ENCODE data around the gene P2RX7.

P2RX7 gene

GRCh38 chr12:121233628-121234020 is 100.9 kb downstream of the P2RX7 start:
- no peak for DNase-seq
- no peak for TF ChIP-seq CTCF (IDR thresholded peaks at IDR 0.05)
- Histone ChIP-seq H3K27ac (no peak overlapping the region), H3K36me3 (peaks cover 16 to 71% (median 43%) of the 10 kb centered on the region in 3 donors), H3K4me1 (peaks cover 0 to 8% (median 5%) of the 10 kb centered on the region in 4 donors), H3K9me3 (no peaks in the 10 kb centered on the region), H3K4me3 (no peak overlapping the region), H3K27me3 (no peaks in the 10 kb centered on the region)
- intact Hi-C loops (cut with DNase I; ENCODE audit: low total_unique reads), result no loop called here

GRCh38 chr12:121236776-121237175 is 104.1 kb downstream of the P2RX7 start:
- intact Hi-C loops (cut with DNase I; ENCODE audit: low total_unique reads), result no loop called here
- no peak overlapping the region for H3K4me3 ChIP-seq
- peaks cover 11 to 59% (median 33%) of the 10 kb centered on the region in 3 donors for H3K36me3 ChIP-seq
- no peaks in the 10 kb centered on the region for H3K9me3 ChIP-seq
- DNase-seq, result no peak
- no peaks in the 10 kb centered on the region for H3K27me3 ChIP-seq
- peaks cover 0 to 25% (median 18%) of the 10 kb centered on the region in 4 donors for H3K4me1 ChIP-seq
- H3K27ac ChIP-seq, result no peak overlapping the region
- no peak for TF ChIP-seq CTCF (IDR thresholded peaks at IDR 0.05)

GRCh38 chr12:121237415-121237814 is 104.7 kb downstream of the P2RX7 start:
- Histone ChIP-seq H3K27me3 (no peaks in the 10 kb centered on the region), H3K36me3 (peaks cover 11 to 54% (median 31%) of the 10 kb centered on the region in 3 donors), H3K9me3 (no peaks in the 10 kb centered on the region), H3K4me1 (peaks cover 0 to 25% (median 18%) of the 10 kb centered on the region in 4 donors), H3K4me3 (no peak overlapping the region), H3K27ac (no peak overlapping the region)
- no peak for TF ChIP-seq CTCF (IDR thresholded peaks at IDR 0.05)
- intact Hi-C loops (cut with DNase I; ENCODE audit: low total_unique reads), result no loop called here
- DNase-seq, result no peak

Data from tibial artery (tissue), 4 donors.